ENCODE measurements around the gene JPH3.

GRCh38 chr16:87654826-87655225 lies 52.5 kb downstream of the JPH3 start:
- no peak for TF ChIP-seq POLR2A (IDR thresholded peaks at IDR 0.05)
- no peak for TF ChIP-seq CTCF (IDR thresholded peaks at IDR 0.05)
- no peak for TF ChIP-seq EP300 (IDR thresholded peaks at IDR 0.05)

Data from tibial nerve (tissue), 4 donors.